Stimulated activated CD8-positive, alpha-beta memory T cell treated with anti-CD3 and anti-CD28 coated beads, Interleukin-4, amount 100 ng/mL, for 4 hours (primary cell): Measurements from ENCODE around the gene TRPM6.
"Not testable (repeated sequence)": the region's sequence is repeated elsewhere in the genome, so short reads cannot be mapped to it uniquely, and the experiment has no call there.

Source experiments
- DNase-seq, 2 donors: peaks; one replicate each; pipeline ENCODE4 v3.0.0-alpha.2; 2020; ENCODE audit warnings: low read depth in 2 of 2, low spot score in 1 of 2

Gene TRPM6

GRCh38 chr9:74860247-74860646, 27.5 kb downstream of the TRPM6 start:
- DNase-seq, result not testable (repeated sequence)

- DNase-seq, result no peak
Measured at GRCh38 chr9:74859786-74860185, 27.9 kb downstream of the TRPM6 start.

- no peak for DNase-seq
Measured at GRCh38 chr9:74858751-74859414, 28.8 kb downstream of the TRPM6 start.

GRCh38 chr9:74856989-74857388, 30.7 kb downstream of the TRPM6 start:
- no peak for DNase-seq

GRCh38 chr9:74855072-74855471, 32.6 kb downstream of the TRPM6 start:
- DNase-seq, result no peak

- DNase-seq, result not testable (repeated sequence)
Measured at GRCh38 chr9:74853024-74853423, 34.7 kb downstream of the TRPM6 start.

- no peak for DNase-seq
Measured at GRCh38 chr9:74848153-74848525, 39.6 kb downstream of the TRPM6 start.

- DNase-seq, result no peak
Measured at GRCh38 chr9:74847478-74848152, 40.1 kb downstream of the TRPM6 start.

- no peak for DNase-seq
Measured at GRCh38 chr9:74846766-74847165, 41.0 kb downstream of the TRPM6 start.

- no peak for DNase-seq
Measured at GRCh38 chr9:74838351-74838750, 49.4 kb downstream of the TRPM6 start.

- no peak for DNase-seq
Measured at GRCh38 chr9:74824654-74825053, 63.1 kb downstream of the TRPM6 start.

- DNase-seq, result no peak
Measured at GRCh38 chr9:74821636-74822035, 66.1 kb downstream of the TRPM6 start.

GRCh38 chr9:74817816-74818215, 69.9 kb downstream of the TRPM6 start:
- no peak for DNase-seq

GRCh38 chr9:74817281-74817810, 70.4 kb downstream of the TRPM6 start:
- no peak for DNase-seq

GRCh38 chr9:74810200-74810599, 77.5 kb downstream of the TRPM6 start:
- no peak for DNase-seq

GRCh38 chr9:74804018-74804385, 83.7 kb downstream of the TRPM6 start:
- DNase-seq, result no peak

- DNase-seq, result no peak
Measured at GRCh38 chr9:74803376-74804017, 84.2 kb downstream of the TRPM6 start.

GRCh38 chr9:74800226-74800625, 87.5 kb downstream of the TRPM6 start:
- no peak for DNase-seq

GRCh38 chr9:74795803-74796202, 91.9 kb downstream of the TRPM6 start:
- DNase-seq, result no peak

- DNase-seq, result no peak
Measured at GRCh38 chr9:74795081-74795480, 92.6 kb downstream of the TRPM6 start.

GRCh38 chr9:74784506-74784905, 103.2 kb downstream of the TRPM6 start:
- no peak for DNase-seq

GRCh38 chr9:74783408-74783807, 104.3 kb downstream of the TRPM6 start:
- no peak for DNase-seq
